Testis (tissue), 5 donors: Measurements from ENCODE around the gene NHLRC3. TPM values are rescaled to one million over a fixed set of nuclear protein-coding genes. Genes with fewer than 3 reads are reported as not detected.
"Not testable (repeated sequence)": the region's sequence is repeated elsewhere in the genome, so short reads cannot be mapped to it uniquely, and the experiment has no call there.

Experiments used
- DNase-seq: peaks from one replicate; pipeline ENCODE4 v3.0.0-alpha.2; 2019
- H3K27ac ChIP-seq, 2 donors: fragments of 200-600 bp; sonication (generic); one replicate each; pipeline ENCODE4 v1.5.1; 2019
- H3K27me3 ChIP-seq: fragments of 200-600 bp; sonication (generic); one replicate; pipeline ENCODE4 v1.5.1; 2019
- H3K36me3 ChIP-seq: fragments of 200-600 bp; sonication (generic); one replicate; pipeline ENCODE4 v1.5.1; 2017; ENCODE audit warnings: low read depth; ENCODE audit errors: missing control alignments
- H3K4me1 ChIP-seq: fragments of 200-600 bp; sonication (generic); one replicate; pipeline ENCODE4 v1.5.1; 2019
- H3K4me3 ChIP-seq, 2 donors: fragments of 200-600 bp; sonication (generic); one replicate each; pipeline ENCODE4 v1.5.1; 2017 to 2019
- H3K9me3 ChIP-seq: fragments of 200-600 bp; sonication (generic); one replicate; pipeline ENCODE4 v1.5.1; 2017
- CTCF ChIP-seq, 3 experiments: fragments of 450-650 bp in 2 of 3; fragments of 200-600 bp in 1 of 3; sonication (generic) in 1 of 3; IDR thresholded peaks; one replicate each; pipeline ENCODE4 v1.5.1; 2016 to 2019; ENCODE audit warnings: antibody characterized with exemption in 3 of 3, mild to moderate bottlenecking in 2 of 3, moderate library complexity in 1 of 3
- POLR2A ChIP-seq: fragments of 450-650 bp; IDR thresholded peaks from one replicate; pipeline ENCODE4 v1.6.1; 2017; ENCODE audit warnings: antibody characterized with exemption, mild to moderate bottlenecking, moderate library complexity
- WGBS, 2 donors: methylation state at CpG; one replicate each; pipeline ENCODE4 v1.1.5; 2018; 5-methylcytosine and 5-hydroxymethylcytosine counted together
- intact Hi-C: fragments of 100-400 bp; cut with DNase I; formaldehyde crosslinking; loops from one replicate; pipeline ENCODE4 v1.15.1; 2023; ENCODE audit warnings: low total_unique reads
- long read RNA-seq, 2 donors: transcript quantifications; one replicate each; lab custom pipeline, GENCODE V29; 2026
- polyA plus RNA-seq: library from polyadenylated mRNA; stranded (reverse); fragments of 350-450 nt; fragmentation: Illumina TruSeq; extraction: RNeasy Lipid Tissue Mini Kit (QIAGEN cat#74804); gene quantifications from one replicate; pipeline ENCODE4 v1.2.3, GENCODE V29; 2014; ENCODE audit warnings: low read depth, low replicate concordance; ENCODE audit not compliant: insufficient read depth
- total RNA-seq, 2 donors: library from RNA; depleted of rRNA; stranded (reverse); fragments of >200 nt; gene quantifications; one replicate each; pipeline ENCODE4 v1.2.3, GENCODE V29; 2016

NHLRC3 gene
- total RNA-seq, result 10 to 100 TPM; 33.1 to 35.6 TPM
- 23.2 TPM for polyA plus RNA-seq
- long read RNA-seq, donor 1, transcript NHLRC3-202 (7 exons, 3,549 nt), result major isoform, 5 of 9 reads
- long read RNA-seq, donor 1, partial matches to known transcripts, result 0 of 9 reads
- long read RNA-seq, donor 1, other reads (novel, unspliced or antisense), result 0 of 9 reads
- long read RNA-seq, donor 2, partial matches to known transcripts, result 0 of 4 reads
- long read RNA-seq, donor 2, other reads (novel, unspliced or antisense), result 0 of 4 reads

GRCh38 chr13:39037880-39038568 lies at the start of gene NHLRC3, which contains the start of gene PROSER1:
NHLRC3 (plus strand) TSS chr13:39038456; CDS start chr13:39038640, 184 bp downstream.
PROSER1 (minus strand) TSS chr13:39038089; CDS start chr13:39037242, 847 bp downstream.
- peak within 1 kb of the TSS; percentile 68 to 79 for H3K4me3 ChIP-seq
- no peak for TF ChIP-seq POLR2A
- peak in 2 of 3 experiments; percentile 35 to 40 for TF ChIP-seq CTCF (IDR thresholded peaks at IDR 0.05)
- no peaks in the 10 kb centered on the region for H3K27me3 ChIP-seq
- no peaks in the 10 kb centered on the region for H3K9me3 ChIP-seq
- 0 to 1% methylated on average over 19 to 33 of the region's 41 CpGs for WGBS, 2 donors
- peak within 1 kb of the TSS; percentile 57 to 87 for H3K27ac ChIP-seq
- peak; percentile 98 for DNase-seq
- no peaks in the 10 kb centered on the region for H3K36me3 ChIP-seq
- peaks cover 22% of the 10 kb centered on the region for H3K4me1 ChIP-seq
- intact Hi-C loops, result no loop called here

- H3K4me3 ChIP-seq, result no peak within 1 kb of the TSS
- no peaks in the 10 kb centered on the region for H3K36me3 ChIP-seq
- DNase-seq, result no peak
- H3K9me3 ChIP-seq, result no peaks in the 10 kb centered on the region
- intact Hi-C loops, result no loop called here
- no peaks in the 10 kb centered on the region for H3K27me3 ChIP-seq
- no peaks in the 10 kb centered on the region for H3K4me1 ChIP-seq
- no peak within 1 kb of the TSS for H3K27ac ChIP-seq
- TF ChIP-seq POLR2A (no peak), CTCF (IDR thresholded peaks at IDR 0.05) (no peak)
These were observed 47.6 kb upstream of the NHLRC3 start, which contains the start of gene STOML3 for GRCh38 chr13:38990693-38991092. STOML3 (minus strand) TSS chr13:38990831; CDS start chr13:38990721, 110 bp downstream.

- Histone ChIP-seq H3K27ac (no peak overlapping the region), H3K4me3 (no peak overlapping the region), H3K4me1 (no peaks in the 10 kb centered on the region), H3K27me3 (no peaks in the 10 kb centered on the region), H3K9me3 (no peaks in the 10 kb centered on the region), H3K36me3 (no peaks in the 10 kb centered on the region)
- intact Hi-C loops, result no loop called here
- WGBS, 2 donors, result 37 to 52% methylated on average over 4 of the region's 4 CpGs
- DNase-seq, result no peak
- no peak for TF ChIP-seq CTCF (IDR thresholded peaks at IDR 0.05)
- no peak for TF ChIP-seq POLR2A
These were observed 44.9 kb upstream of the NHLRC3 start for GRCh38 chr13:38993381-38993780.

- H3K27me3 ChIP-seq, result no peaks in the 10 kb centered on the region
- no peak overlapping the region for H3K4me3 ChIP-seq
- WGBS, 2 donors, result 79 to 90% methylated on average over 3 of the region's 3 CpGs
- intact Hi-C loops, result no loop called here
- H3K4me1 ChIP-seq, result no peaks in the 10 kb centered on the region
- H3K27ac ChIP-seq, result no peak overlapping the region
- no peaks in the 10 kb centered on the region for H3K9me3 ChIP-seq
- H3K36me3 ChIP-seq, result no peaks in the 10 kb centered on the region
- TF ChIP-seq CTCF (IDR thresholded peaks at IDR 0.05) (no peak), POLR2A (no peak)
- DNase-seq, result no peak
These were observed 39.5 kb upstream of the NHLRC3 start for GRCh38 chr13:38998739-38999138.

- H3K9me3 ChIP-seq, H3K27ac ChIP-seq, H3K4me3 ChIP-seq, H3K27me3 ChIP-seq, DNase-seq, intact Hi-C loops, H3K36me3 ChIP-seq, H3K4me1 ChIP-seq: not testable (repeated sequence)
- 79 to 82% methylated on average over 5 to 29 of the region's 29 CpGs for WGBS, 2 donors
These were observed 31.7 kb upstream of the NHLRC3 start for GRCh38 chr13:39006371-39007111.
